ENCODE results near the gene NR0B1. TPM values are rescaled to one million over a fixed set of nuclear protein-coding genes. Genes with fewer than 3 reads are reported as not detected.

NR0B1 gene
- total and polyA plus RNA-seq, 2 donors (not counting 1 experiment from before 2014, with no cell fraction given), result not detected

DNA sequence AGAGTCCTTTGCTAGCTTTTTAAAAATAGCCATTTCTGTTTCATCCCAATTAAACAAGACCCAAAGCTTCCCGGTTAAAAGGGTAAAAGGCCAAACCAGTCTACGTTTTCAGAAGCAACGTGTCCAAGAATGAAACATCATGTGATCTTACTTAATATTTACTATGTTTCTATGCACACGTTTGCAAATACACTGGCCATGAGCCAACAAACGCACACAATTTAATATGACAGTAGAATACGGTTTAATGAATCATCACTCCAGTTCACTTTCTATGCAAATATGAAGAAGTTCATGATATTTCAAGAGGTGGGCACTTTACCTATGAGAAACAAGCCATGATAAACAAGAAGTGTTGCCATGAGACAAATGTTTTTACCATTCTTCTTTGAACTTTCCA lies 4.3 kb downstream of the NR0B1 start:
- Histone ChIP-seq H3K9me3 (ENCODE audit: control extremely low read depth in 1 of 3, control insufficient read depth in 2 of 3, insufficient read depth in 1 of 3, low read length in 2 of 3) (peaks cover 0 to 3% (median 0%) of the 10 kb centered on the region in 3 donors), H3K4me1 (ENCODE audit: control insufficient read depth in 2 of 2, insufficient read depth in 2 of 2, low read length in 2 of 2) (no peaks in the 10 kb centered on the region), H3K36me3 (replicated peaks in 1 of 2; ENCODE audit: control extremely low read depth in 1 of 2, control insufficient read depth in 1 of 2, extremely low read depth in 1 of 2, insufficient read depth in 2 of 2, low read length in 1 of 2) (no peaks in the 10 kb centered on the region), H3K27ac (ENCODE audit: low read length in 2 of 2) (no peak overlapping the region), H4K20me1 (ENCODE audit: control insufficient read depth, insufficient read depth, low read length, poor library complexity, severe bottlenecking) (no peaks in the 10 kb centered on the region), H3K4me3 (ENCODE audit: control extremely low read depth in 1 of 5, extremely low read depth in 1 of 5, insufficient read depth in 1 of 5, low read depth in 2 of 5, low read length in 4 of 5) (no peak overlapping the region), H3K79me2 (ENCODE audit: control insufficient read depth, insufficient read depth, low read length) (no peaks in the 10 kb centered on the region), H3K4me2 (replicated peaks; ENCODE audit: low read depth, low read length, poor library complexity, severe bottlenecking) (no peak overlapping the region), H3K9ac (ENCODE audit: low read length) (no peak overlapping the region), H2AFZ (ENCODE audit: insufficient read depth, low read depth, low read length, poor library complexity, severe bottlenecking) (no peak overlapping the region), H3K27me3 (replicated peaks in 1 of 4; ENCODE audit: control extremely low read depth in 1 of 4, control insufficient read depth in 3 of 4, insufficient read depth in 4 of 4, low read length in 3 of 4) (no peaks in the 10 kb centered on the region)
- ATAC-seq (ENCODE audit: low read depth) (no peak), DNase-seq (no peak)
- ChIA-PET POLR2A (no interaction called here), CTCF (no interaction called here)
- WGBS (ENCODE audit: insufficient coverage), result no CpG with 5 or more reads among the region's 6 CpGs
- no peak overlapping the region for H3K27ac Mint-ChIP-seq
- H3K4me3 Mint-ChIP-seq, result no peak overlapping the region
- intact Hi-C loops (cut with micrococcal nuclease), result no loop called here
- no peaks in the 10 kb centered on the region for H3K4me1 Mint-ChIP-seq
- TF ChIP-seq CTCF (IDR thresholded peaks at IDR 0.05) (no peak), EZH2 (IDR thresholded peaks at IDR 0.05; ENCODE audit: borderline replicate concordance, insufficient read depth, low read depth, low read length, poor library complexity, severe bottlenecking) (no peak)
- H3K27me3 Mint-ChIP-seq, result peaks cover 7% of the 10 kb centered on the region
- H3K9me3 Mint-ChIP-seq (ENCODE audit: insufficient read depth), result no peaks in the 10 kb centered on the region

- POLR2A ChIA-PET, result no interaction called here
- H2AFZ ChIP-seq (ENCODE audit: insufficient read depth, low read depth, low read length, poor library complexity, severe bottlenecking), result no peak overlapping the region
Observed at GRCh38 chrX:30302956-30303355, 6.2 kb downstream of the NR0B1 start.

More at GRCh38 chrX:30302956-30303355, 6.2 kb downstream of the NR0B1 start:
- H3K27ac ChIP-seq (ENCODE audit: low read length in 2 of 2), result no peak overlapping the region
- H3K27me3 Mint-ChIP-seq, result peaks cover 7% of the 10 kb centered on the region
- no peak for ATAC-seq (ENCODE audit: low read depth)
- H3K9me3 Mint-ChIP-seq (ENCODE audit: insufficient read depth), result no peaks in the 10 kb centered on the region
- no peak overlapping the region for H3K4me2 ChIP-seq (replicated peaks; ENCODE audit: low read depth, low read length, poor library complexity, severe bottlenecking)
- intact Hi-C loops (cut with micrococcal nuclease), result no loop called here
- no peak overlapping the region for H3K9ac ChIP-seq (ENCODE audit: low read length)
- no peak overlapping the region for H3K27ac Mint-ChIP-seq
- 83% methylated on average over 5 of the region's 6 CpGs for WGBS (ENCODE audit: insufficient coverage)
- CTCF ChIA-PET, result no interaction called here
- no peaks in the 10 kb centered on the region for H3K27me3 ChIP-seq (replicated peaks in 1 of 4; ENCODE audit: control extremely low read depth in 1 of 4, control insufficient read depth in 3 of 4, insufficient read depth in 4 of 4, low read length in 3 of 4)
- H3K9me3 ChIP-seq (ENCODE audit: control extremely low read depth in 1 of 3, control insufficient read depth in 2 of 3, insufficient read depth in 1 of 3, low read length in 2 of 3), result no peaks in the 10 kb centered on the region
- no peaks in the 10 kb centered on the region for H4K20me1 ChIP-seq (ENCODE audit: control insufficient read depth, insufficient read depth, low read length, poor library complexity, severe bottlenecking)
- no peak for TF ChIP-seq EZH2 (IDR thresholded peaks at IDR 0.05; ENCODE audit: borderline replicate concordance, insufficient read depth, low read depth, low read length, poor library complexity, severe bottlenecking)
- no peak for TF ChIP-seq CTCF (IDR thresholded peaks at IDR 0.05)
- H3K4me3 Mint-ChIP-seq, result no peak overlapping the region
- no peaks in the 10 kb centered on the region for H3K79me2 ChIP-seq (ENCODE audit: control insufficient read depth, insufficient read depth, low read length)
- no peak overlapping the region for H3K4me3 ChIP-seq (ENCODE audit: control extremely low read depth in 1 of 5, extremely low read depth in 1 of 5, insufficient read depth in 1 of 5, low read depth in 2 of 5, low read length in 4 of 5)
- no peaks in the 10 kb centered on the region for H3K4me1 Mint-ChIP-seq
- no peaks in the 10 kb centered on the region for H3K4me1 ChIP-seq (ENCODE audit: control insufficient read depth in 2 of 2, insufficient read depth in 2 of 2, low read length in 2 of 2)
- H3K36me3 ChIP-seq (replicated peaks in 1 of 2; ENCODE audit: control extremely low read depth in 1 of 2, control insufficient read depth in 1 of 2, extremely low read depth in 1 of 2, insufficient read depth in 2 of 2, low read length in 1 of 2), result no peaks in the 10 kb centered on the region
- DNase-seq, result no peak

Data from B cell (primary cell).